Left renal pelvis (tissue), 4 donors: ENCODE results near the gene ARVCF. TPM values are rescaled to one million over a fixed set of nuclear protein-coding genes. Genes with fewer than 3 reads are reported as not detected.

Experiments
- DNase-seq, 4 donors: peaks; one replicate each; pipeline ENCODE4 v3.0.0-alpha.2; 2013; ENCODE audit warnings: low read depth in 4 of 4, low spot score in 3 of 4
- polyA plus RNA-seq, 4 donors: library from polyadenylated mRNA; unstranded; fragments of 120-200 nt; gene quantifications; one replicate each; pipeline ENCODE4 v1.2.1, GENCODE V29; 2013; ENCODE audit not compliant: insufficient read length in 4 of 4

ARVCF gene
- polyA plus RNA-seq, 4 donors, result 17.5 to 32.5 (median 18.8) TPM

DNA sequence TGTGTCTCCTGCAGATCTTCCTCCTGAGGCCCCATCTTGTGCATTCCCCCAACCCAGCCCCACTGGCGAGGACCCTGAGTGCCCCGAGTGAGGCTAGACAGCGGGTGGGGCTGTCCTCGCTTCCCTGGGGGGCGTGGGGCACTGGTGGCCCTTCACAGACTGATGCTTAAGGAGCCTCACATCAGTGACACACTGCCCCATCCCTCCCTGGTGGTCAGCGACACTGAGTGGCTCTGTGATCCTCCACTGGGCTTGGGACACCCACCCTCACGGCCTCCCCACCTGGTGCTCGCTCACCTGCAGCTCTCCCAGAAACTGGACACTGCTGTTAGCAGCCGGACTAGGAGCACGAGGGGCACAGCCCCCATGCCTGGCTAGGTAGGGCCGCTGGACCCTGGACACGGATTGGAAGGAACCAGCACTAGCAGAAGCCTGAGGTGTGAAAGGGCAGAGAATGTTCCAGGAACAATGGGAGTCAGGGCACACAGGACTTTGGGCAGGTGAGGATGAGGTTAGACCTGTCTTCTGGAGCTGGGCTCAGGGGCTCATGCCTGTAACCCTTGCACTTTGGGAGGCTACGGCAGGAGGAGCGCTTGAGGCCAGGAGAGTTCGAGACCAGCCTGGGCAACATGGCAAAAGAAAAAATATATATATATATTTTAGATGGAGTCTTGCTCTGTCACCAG lies 51.8 kb downstream of the ARVCF start:
- no peak for DNase-seq

DNA sequence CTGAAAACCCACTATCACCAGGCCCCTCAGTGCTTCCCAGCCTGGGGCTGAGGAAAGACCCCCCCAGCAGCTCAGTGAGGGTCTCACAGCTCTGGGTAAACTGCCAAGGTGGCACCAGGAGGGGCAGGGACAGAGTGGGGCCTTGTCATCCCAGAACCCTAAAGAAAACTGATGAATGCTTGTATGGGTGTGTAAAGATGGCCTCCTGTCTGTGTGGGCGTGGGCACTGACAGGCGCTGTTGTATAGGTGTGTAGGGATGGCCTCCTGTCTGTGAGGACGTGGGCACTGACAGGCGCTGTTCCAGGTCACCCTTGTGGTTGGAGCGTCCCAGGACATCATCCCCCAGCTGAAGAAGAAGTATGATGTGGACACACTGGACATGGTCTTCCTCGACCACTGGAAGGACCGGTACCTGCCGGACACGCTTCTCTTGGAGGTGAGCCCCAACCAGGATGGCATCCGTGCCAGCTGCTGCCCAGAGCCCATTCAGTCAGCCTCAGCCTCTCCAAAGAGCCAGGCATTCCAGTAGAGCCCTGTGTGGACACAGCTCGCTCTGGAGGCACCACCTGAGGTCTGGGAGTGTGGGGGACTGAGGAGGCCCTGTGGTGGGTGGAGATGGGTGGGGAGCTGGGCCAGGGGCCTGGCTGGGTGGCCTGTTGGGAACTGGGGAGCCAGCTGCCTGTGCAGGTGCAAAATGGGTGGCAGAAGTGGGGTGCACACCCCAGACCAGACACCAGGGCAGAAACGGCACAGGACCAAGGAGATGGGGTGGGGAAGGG lies 52.6 kb downstream of the ARVCF start:
- DNase-seq, result no peak

DNA sequence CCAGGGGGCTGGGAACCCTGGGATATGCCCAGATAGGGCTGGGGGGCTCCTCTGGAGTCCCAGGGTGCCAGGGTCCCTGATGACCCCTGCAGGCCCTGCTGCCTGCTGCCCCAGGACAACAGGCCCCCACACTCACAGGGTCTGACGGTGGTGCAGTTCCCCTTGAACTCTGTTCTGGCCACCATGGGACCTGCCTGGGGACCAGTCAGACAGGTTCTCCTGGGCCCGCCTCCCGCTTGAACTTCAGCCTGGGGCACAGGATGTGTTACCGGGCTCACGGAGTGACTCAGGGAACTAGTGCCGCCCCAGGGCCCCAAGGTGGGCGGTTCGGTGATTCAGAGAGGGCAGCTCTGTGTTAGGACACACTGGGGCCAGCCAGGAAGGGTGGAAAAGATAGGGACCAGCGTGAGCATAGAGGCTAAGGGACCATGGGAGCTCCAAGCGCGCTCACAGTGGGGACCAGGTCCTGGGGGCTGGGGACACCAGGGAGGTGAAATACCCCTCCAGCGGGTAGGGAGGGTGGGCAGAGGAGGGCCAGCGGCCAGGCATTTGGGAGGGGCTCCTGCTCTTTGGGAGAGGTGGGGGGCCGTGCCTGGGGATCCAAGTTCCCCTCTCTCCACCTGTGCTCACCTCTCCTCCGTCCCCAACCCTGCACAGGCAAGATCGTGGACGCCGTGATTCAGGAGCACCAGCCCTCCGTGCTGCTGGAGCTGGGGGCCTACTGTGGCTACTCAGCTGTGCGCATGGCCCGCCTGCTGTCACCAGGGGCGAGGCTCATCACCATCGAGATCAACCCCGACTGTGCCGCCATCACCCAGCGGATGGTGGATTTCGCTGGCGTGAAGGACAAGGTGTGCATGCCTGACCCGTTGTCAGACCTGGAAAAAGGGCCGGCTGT lies 53.5 kb downstream of the ARVCF start:
- no peak for DNase-seq

DNA sequence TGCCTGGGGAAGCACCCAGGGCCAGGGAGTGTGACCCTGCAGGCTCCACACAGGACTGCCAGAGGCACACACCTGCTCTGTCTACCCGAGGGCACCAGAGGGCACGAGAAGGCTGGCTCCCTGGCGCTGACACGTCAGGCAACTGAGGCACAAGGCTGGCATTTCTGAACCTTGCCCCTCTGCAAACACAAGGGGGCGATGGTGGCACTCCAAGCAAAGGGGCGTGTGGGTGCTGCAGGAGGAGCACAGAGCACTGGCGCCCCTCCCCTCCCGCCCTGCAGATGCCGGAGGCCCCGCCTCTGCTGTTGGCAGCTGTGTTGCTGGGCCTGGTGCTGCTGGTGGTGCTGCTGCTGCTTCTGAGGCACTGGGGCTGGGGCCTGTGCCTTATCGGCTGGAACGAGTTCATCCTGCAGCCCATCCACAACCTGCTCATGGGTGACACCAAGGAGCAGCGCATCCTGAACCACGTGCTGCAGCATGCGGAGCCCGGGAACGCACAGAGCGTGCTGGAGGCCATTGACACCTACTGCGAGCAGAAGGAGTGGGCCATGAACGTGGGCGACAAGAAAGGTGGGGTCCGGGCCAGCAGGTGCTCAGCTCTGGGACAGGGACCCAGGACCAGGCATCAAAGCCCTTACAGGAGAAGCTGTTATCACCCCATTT lies 54.2 kb downstream of the ARVCF start:
- DNase-seq, result no peak

DNA sequence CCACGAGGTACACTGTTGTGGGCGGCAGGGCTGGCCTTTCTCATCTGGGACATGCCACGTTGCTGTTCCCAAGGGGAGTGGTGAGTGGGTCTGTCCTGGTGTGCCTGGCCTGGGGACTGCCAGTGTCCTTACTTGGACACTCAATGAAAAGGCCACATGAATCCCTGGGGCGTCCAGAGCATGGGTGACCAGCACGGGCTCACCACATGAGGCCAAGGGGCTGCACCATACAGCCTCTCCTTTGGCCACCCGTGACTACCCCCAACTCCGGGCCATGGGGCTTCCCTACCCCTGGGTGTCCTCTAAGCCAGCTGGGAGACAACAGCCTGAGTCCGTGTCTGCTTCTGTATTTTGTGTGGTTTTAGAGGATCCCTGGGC lies 54.8 kb downstream of the ARVCF start:
- DNase-seq, result no peak

DNA sequence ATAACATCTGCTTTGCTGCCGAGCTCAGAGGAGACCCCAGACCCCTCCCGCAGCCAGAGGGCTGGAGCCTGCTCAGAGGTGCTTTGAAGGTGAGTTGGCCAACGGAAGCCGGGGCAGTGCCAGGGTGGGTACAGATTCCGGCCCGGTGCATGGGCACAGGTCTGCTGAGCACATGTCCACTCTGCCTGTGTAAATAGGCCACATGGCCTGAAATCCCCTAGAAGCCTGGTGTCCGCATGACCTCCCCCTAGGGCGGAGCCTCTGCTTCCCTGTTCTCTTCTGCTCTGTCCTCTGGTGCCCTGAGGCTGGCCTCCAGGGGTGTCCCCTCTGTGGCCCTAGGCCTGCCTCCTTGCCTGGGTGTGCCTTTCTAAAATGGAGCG lies 55.4 kb downstream of the ARVCF start:
- no peak for DNase-seq

DNA sequence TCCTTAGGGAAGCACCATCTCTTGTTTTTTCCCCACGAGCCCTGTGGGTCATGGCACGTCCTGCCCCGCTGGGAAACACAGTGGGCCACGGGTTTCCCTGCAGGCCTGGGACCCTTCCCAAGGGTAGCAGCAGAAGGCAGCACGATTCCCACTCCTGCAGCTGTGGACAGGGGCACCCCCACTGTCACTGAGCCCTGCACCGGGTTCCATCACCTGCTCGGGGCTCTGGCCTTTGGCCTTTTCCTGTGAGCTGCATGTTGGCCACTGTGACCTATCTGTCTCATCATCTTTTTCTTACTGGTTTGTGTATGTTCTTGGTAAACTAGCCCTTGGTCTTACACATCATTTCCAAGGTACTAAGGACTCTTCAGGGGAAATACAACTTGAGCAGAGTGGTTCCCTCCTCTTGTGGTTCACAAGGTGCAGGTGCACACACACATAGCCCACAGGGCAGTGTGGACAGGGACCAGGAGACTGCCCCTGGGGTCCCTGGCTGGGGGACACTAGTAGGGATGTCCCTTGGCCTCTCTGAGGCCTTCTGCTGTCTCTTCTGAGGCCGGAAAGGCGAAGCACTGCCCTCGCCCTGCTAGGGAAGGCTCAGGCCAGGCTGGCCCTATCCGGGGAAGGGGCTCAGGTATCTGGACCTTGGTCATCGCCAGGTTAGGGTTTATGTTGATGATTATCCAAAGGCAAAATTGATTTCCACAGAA lies 56.0 kb downstream of the ARVCF start:
- DNase-seq, result no peak

DNA sequence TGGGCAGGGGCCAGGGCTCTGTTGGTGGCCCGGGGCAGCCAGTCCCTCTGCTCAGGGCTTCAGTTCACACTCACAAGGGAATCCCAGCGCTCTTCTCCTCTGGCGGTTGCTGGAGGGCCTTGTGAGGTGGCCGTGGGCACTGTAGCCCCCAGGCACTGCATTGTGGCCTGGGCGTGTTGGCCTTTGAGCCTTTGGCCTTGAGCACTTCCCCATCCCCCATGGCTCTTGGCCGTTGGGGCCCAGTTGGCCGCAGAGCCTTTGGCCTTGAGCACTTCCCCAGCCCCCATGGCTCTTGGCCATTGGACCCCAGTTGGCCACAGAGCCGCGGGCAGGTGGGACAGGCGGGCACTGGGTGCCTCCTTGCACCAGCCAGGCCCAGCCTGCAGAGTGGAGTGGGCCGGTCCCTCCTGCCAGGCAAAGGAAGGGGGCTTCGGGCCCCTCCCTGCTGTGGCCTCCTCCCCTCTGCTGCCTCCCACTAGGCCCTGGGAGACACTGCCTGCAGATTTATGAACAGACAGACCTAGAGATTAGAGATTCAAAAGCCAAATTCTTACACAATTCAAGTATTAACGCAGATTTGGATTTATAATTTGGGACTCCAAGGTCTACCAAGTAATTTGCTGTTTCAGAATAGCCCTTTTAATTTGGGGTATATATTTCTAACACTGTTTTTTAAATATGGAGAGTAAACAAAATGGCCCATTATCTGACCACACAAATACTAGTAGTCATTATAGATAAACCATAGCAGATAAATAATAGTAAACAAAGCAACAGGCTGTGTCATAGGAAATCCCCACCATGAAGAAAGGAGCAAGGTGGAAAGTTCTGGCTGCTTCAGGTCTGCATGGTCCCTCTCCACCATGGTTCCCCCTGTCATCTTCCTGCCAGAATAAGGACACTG lies 56.8 kb downstream of the ARVCF start:
- no peak for DNase-seq

DNA sequence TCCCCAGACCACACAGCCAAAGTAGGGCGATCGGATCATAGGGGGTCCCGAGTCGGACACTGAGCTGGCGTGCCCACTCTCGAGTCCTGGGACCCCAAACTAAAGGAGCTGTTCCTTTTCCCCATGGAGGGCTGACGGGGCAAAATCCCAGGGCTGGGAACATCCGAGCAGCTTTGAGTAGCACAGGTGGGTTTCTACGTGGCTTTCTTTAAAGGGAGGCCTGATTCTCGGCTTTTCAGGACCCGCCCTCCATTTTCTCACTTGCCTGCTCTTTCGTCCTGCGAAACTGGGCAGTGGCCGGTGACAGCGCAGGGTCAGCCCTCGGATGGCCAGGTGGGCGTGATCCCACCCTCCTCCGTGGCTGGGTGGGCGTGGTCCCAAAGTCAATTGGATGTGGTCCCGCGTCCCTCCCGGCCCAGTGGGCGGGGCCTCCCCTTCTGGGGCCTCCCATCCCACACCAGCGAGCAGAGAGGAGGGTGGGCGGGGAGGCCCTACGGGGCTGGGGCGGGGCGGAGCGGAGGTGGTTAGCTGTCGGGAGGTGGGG lies 57.5 kb downstream of the ARVCF start:
- DNase-seq, result peak in 3 of 4 donors; percentile 77 to 86 (median 85)

DNA sequence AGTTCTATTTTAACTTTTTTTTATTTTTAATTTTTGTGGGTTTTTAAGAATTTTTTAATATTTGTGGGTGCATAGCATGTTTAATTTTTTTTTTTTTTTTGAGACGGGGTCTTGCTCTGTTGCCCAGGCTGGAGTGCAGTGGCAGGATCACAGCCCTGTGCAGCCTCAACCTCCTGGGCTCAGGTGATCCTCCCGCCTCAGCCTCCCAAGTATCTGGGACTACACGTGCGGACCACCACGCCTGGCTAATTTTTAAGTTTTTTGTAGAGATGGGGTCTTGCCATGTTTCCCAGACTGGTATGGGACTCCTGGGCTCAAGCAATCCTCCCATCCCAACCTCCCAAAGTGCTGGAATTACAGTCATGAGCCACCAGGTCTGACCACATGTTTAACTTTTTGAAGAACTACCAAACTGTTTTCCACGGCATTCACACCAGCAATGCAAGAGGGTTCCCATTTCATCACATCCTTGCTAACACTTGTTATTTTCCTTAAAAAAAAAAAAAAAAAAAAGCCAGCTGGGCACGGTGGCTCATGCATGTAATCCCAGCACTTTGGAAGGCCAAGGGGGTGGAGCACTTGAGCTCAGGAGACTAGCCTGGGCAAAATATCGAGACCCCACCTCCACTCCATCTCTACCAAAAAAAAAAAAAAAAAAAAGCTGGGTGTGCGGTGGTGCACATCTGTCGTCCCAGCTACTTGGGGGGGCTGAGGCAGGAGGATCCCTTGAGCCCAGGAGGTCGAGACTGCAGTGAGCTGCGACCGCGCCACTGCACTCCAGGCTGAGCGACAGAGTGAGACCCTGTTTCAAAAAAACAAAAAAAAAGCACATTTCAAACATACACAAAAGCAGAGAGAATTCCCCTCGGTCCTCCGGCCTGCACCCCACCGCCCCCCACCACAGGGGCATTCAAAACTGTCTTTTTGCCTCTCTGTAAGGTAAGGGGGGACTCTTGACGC lies 58.3 kb downstream of the ARVCF start:
- no peak for DNase-seq

DNA sequence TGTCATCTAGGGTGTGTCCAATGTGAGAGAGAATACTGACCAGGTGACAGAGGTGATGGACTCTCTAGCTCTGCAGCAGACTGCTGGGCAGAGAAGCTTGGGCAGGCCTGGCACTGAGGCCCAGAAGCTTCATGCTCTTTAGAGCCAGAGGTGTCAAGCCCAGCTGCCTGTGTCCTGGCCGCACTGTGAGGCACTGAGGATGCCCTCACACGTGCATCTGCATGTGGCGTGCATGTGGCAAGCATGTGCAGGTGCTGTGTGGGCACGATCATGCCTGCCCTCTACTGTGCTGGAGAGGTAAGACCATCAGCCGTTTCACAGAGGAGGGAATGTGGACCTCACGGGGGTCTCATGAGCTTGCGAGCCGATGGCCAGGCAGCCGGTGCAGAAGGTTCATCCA lies 59.2 kb downstream of the ARVCF start:
- DNase-seq, result no peak

DNA sequence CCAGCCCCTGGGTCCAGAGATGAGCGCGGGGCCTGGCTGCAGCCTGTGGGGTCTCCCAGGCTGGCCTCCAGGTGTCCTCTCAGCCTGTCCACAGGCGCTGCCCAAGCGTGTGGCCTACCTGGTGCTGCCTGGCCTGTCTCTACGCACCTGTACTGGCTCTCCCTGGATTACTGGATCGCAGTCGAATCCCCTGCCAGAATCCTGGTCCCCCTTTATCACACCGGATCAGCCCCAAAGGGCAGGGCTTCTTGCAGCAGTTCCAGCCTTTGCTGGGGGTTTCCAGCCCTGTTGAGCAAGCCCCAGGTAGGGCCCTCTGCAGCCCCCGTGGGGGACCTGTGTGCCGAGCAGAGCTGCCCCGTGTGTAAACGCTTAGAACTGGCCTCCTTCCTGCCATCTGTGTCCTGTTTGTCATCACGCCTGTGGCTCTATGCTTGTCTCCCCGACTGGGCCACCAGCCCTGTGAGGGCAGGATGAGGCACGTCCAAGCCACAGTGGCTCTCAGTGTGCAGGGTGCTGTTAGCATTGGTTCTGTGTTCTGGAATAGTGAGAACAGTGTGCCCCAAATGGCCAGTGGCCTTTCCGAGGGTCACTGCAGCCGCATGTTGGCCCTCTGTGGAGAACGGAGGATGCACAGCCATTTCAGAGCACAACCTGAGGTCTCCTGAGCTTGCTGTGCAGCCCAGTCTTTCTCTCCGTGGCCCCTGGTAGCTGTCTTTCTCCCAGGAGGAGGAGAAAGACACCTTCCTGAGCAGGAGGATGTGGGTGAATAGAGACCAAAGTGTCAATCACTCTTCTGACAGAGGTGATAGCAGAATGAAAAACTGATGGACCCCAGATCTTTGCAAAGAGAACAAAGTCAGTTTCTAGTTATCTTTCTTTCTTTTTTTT lies 61.1 kb downstream of the ARVCF start:
- no peak for DNase-seq

DNA sequence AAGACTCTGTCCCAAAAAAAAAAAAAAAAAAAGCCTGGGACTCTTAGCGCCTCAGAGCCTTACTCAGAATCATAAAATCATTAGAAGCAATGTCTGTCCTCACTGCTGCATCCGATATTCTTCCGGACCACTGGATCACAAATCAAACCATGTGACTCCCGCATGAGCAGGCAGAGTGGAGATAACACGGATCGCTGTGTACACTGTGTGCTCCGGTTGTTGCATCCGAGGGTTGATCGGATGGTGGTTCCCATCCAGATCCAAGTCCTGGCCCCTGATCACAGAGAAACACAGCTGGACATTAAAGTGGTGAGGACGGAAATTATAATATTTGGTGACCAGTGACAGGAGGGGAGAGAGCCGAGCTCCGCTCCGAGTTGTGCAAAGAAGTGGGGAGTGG lies 65.3 kb downstream of the ARVCF start:
- DNase-seq, result no peak

DNA sequence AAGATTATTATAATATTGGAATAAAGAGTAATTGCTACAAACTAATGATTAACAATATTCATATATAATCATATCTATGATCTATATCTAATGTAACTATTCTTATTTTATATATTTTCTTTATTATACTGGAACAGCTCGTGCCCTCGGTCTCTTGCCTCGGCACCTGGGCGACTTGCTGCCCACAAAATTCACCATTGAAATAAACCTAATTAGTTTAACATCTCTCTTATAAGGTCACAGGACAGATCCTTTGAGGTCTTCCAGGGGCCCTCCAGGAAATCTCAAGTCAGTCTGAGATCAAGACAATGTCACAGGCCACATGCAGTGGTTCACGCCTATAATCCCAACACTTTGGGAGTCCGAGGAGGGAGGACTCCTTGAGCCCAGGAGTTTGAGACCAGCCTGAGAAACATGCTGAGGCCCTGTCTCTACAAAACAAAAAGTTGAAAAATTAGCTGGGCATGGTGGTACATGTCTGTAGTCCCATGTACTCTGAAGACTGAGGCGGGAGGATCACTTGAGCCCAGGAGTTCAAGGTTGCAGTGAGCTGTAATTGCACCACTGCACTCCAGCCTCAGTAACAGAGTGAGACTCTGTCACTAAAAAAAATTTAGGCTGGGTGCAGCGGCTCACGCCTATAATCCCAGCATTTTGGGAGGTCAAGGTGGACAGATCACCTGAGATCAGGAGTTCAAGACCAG lies 68.4 kb downstream of the ARVCF start:
- DNase-seq, result no peak

DNA sequence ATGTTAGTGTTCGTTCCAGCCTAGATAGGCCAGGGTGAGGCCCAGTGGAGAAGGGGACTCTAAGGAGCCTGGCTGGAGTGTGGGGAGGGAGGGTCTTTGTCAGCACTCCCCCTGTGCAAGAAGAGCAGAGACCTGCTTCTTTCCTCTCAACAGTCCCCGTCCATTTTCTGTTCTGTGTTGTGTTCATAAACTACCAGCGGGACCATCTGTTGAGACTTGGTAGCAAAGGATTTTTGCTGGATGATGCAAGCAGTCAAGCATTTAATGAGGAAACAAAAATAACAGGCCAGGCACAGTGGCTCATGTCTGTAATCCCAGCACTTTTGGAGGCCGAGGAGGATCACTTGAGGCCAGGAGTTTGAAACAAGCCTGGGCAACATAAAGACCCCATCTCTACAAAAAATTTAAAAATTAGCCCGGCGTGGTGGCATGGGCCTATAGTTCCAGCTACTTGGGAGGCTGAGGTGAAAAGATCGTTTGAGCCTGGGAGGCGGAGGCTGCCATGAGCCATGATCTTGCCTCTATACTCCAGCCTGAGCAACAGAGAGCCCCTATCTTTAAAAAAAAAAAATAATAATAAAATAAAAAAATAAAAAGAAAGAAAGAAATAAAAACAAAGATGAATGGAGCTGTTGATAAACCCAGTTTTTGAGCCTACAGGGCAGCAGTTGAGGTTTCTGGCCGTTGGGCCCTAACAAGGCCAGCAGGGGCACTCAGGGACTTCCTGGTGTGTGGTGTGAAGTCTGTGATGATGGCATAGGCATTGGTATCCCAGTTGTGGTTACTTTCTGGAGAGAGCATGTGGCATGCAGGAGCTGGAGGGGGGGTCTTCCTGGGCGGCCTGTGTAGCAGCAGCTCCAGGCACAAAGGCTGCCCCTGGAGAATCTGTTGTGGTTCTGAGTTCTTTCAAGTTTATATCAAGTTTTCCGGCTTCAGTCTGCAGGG lies 73.3 kb downstream of the ARVCF start:
- no peak for DNase-seq
